T1000 (cell line): Measurements from ENCODE around the gene CDSN.
"Not testable (repeated sequence)": the region's sequence is repeated elsewhere in the genome, so short reads cannot be mapped to it uniquely, and the experiment has no call there.

Experiments used
- DNase-seq: peaks from one replicate; lab custom pipeline; 2025; ENCODE audit warnings: mixed read lengths; lab: John Stamatoyannopoulos, UW

Gene CDSN, protein sequence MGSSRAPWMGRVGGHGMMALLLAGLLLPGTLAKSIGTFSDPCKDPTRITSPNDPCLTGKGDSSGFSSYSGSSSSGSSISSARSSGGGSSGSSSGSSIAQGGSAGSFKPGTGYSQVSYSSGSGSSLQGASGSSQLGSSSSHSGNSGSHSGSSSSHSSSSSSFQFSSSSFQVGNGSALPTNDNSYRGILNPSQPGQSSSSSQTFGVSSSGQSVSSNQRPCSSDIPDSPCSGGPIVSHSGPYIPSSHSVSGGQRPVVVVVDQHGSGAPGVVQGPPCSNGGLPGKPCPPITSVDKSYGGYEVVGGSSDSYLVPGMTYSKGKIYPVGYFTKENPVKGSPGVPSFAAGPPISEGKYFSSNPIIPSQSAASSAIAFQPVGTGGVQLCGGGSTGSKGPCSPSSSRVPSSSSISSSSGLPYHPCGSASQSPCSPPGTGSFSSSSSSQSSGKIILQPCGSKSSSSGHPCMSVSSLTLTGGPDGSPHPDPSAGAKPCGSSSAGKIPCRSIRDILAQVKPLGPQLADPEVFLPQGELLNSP

DNA sequence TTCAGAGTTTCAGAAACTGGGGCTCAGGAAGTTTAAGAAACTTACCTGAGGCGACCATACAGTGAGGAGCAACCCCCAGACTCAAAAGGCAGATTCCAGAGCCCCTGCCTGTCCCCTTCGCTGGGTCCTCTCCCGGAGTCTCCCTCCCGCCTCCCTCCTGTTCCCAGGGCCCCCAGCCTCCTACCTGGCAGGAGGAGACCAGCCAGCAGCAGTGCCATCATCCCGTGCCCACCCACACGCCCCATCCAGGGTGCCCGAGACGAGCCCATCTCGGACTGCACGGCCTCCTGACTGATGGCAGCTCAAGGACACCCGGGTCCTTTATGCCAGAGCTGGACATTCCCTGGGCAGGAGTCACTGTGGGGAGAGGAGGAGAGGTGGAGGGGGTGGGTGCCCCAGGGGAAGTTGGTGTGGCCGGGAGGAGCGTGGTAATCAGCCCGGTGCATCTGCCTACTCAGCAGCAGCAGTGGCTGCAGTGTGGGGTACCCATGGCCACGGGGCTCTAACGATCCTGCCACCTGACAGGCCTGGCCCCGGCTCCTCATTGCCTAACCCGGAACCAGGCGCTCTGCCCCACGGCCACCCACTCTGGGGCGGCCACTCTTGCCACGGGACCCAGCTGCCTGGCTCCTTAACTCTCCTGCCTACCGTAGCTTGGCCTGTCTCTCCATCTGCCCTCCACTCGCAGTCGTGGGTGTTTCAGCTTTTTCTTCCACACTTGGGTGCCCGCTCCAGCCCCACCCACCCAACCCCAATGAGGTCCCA is at the start of gene CDSN:
Gene CDSN, minus strand, starts transcription at position 296 of the 765 bp plus-strand sequence. Its CDS starts 27 bp downstream, at position 269.
- no peak for DNase-seq

DNA sequence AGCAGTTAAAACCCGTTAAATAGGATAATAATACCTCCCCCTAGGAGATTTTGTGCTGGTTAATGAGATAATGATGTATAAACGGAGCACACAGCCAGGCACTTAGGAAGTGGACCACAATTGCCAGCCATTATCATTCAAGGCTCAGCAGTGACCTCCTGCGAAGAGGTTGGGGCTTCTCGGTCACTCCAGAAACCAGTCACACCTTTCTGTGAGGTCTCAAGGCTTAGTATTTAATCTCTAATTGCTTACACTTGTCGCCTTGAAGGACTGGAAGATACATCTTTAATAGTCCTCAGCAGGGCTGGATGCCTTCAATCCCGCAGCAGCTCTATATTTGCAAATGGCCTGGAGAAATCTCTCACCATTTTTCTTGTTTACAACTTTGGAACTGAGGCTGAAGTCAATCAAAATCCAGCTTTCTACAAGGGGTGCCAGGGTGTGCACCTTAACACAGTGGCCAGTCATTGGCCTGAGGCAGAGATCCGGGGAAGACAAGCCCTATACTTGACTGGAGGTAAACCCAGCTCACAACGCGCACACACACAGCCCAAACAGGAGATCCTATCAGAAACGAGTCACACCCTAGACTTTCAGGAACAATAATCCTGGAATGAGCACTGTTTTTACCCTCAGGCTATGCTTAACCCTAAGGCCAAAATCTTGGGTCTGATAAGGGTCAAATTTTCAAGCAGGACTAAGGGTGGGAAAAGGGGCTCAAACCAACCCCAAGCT is 49.0 kb upstream of the CDSN start:
- no peak for DNase-seq

DNA sequence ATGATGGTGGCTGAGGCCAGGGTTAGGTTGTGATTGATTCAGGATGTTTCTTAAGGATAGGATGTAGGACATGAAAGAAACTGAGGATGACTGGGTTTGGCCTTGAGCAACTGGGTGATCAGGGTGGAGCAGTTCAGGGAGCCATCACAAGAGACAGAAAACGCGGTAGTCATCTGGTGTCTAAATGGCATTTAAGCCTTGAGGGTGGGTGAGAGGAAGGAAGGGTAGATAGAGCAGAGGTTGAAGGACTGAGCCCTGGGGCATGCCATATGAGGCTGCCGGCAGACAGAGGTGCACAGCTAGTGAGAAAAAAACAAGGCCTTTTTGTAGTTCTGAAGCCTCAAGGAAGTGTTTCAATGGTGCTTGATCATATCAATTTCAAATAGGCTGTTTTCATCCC is 48.4 kb upstream of the CDSN start:
- no peak for DNase-seq

DNA sequence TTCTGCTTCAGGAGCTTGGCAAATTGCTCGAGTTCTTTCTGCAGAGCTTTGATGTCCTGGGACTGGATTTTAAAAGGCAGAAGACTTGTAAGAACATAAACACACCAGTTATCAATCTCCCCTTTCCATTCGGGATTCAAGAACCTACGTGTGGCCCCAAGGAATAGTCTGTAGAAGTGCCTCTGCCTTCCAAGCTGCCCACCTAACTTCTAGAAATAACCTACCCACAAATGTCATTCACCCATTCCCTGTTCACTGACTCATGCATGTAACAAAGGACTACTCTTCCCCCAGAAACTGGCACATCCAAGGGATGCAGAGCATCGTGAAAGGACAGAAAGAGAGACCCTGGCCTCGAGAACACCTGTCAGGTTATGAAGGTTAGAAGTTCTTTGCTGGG is 45.7 kb upstream of the CDSN start:
- no peak for DNase-seq

DNA sequence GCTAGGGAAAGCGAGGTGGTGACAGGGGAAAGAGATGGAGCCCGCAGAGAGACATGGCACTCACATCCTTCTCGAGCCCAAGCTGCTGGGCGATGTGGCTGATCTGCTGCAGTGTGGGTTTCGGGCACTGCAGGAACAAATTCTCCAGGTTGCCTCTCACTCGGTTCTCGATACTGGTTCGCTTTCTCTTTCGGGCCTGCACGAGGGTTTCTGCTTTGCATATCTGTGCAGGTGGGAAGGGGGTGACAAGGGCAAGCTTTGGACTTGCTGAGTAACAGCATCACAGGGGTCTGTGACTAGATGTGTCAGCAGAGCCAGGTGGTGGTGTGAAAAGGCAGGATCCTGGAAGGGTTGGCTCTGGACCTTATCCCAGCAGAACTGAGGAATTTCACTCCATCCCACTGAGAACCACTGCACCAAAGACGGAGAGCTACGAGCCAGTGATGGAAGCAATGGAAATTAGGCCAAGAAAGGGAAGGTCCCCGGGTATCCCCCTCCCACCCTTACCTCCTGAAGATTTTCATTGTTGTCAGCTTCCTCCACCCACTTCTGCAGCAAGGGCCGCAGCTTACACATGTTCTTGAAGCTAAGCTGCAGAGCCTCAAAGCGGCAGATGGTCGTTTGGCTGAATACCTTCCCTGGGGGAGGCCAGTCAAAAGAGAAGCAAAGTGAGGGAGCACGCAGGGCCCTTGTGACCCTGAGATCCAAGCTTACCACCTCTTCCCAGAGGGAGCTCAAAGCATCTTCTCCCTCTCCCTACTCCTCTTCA is 45.0 kb upstream of the CDSN start:
- DNase-seq, result not testable (repeated sequence)

DNA sequence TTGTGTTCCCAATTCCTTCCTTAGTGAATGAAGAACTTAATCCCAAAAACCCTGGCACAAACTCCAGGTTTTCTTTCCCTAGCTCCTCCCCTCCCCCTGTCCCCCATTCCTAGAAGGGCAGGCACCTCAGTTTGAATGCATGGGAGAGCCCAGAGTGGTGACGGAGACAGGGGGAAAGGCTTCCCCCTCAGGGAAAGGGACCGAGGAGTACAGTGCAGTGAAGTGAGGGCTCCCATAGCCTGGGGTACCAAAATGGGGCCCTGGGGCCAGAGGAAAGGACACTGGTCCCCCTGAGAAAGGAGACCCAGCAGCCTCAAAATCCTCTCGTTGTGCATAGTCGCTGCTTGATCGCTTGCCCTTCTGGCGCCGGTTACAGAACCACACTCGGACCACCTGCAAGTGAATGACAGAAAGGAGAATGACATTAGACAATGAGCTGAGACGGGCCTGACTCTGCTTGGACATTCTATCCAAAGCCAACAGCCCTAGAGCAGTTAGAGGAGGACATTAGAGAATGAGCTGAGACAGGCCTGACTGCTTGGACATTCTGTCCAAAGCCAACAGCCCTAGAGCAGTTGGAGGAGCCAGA is 44.3 kb upstream of the CDSN start:
- not testable (repeated sequence) for DNase-seq

DNA sequence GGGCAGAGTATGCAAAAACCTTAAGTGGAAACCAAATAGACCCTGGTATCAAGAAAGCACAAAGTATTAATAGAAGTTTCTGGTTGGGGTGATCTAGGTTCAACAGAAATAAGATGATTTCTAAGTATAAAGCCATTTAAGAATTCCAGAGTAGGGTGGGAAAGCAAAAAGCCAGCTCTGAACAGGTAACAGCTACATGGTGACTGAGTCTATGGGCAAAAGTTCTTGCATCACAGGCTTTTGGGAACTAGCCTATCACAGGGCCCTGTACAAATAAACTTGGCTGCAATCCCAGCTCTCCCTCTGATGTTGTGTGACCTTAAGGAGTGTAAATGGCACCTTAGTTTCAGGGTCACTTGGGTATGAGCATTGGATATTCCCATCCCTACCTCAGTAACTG is 43.7 kb upstream of the CDSN start:
- DNase-seq, result no peak

DNA sequence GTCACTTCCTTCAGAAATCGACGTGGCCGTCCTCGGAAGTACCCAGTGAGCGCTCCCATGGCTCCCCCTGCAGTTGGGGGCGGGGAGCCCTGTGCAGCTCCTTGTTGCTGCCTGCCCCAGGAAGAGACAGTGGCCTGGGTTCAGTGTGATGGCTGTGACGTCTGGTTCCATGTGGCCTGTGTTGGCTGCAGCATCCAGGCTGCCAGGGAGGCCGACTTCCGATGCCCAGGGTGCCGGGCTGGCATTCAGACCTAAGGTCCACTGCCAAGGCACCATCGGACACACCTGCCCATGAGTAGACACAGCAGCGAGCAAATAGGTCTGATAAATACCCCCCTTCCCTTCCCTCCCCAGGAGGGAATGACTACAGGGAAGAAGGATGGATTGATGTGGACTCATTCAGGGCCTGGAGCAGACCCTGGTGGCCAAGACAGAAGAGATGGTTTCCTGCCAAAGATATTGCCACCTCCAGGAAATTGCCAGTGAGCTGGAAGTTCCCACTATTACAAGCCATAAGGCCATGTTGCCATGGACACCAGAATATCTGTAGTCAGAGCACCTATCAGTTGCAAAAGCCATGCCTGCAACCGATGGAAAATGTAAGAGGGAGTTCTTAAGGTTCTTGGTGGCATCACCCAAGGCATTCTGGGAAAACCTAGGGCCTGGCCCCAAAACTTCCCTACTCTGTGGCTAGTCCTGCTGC is 42.4 kb upstream of the CDSN start:
- DNase-seq, result no peak

DNA sequence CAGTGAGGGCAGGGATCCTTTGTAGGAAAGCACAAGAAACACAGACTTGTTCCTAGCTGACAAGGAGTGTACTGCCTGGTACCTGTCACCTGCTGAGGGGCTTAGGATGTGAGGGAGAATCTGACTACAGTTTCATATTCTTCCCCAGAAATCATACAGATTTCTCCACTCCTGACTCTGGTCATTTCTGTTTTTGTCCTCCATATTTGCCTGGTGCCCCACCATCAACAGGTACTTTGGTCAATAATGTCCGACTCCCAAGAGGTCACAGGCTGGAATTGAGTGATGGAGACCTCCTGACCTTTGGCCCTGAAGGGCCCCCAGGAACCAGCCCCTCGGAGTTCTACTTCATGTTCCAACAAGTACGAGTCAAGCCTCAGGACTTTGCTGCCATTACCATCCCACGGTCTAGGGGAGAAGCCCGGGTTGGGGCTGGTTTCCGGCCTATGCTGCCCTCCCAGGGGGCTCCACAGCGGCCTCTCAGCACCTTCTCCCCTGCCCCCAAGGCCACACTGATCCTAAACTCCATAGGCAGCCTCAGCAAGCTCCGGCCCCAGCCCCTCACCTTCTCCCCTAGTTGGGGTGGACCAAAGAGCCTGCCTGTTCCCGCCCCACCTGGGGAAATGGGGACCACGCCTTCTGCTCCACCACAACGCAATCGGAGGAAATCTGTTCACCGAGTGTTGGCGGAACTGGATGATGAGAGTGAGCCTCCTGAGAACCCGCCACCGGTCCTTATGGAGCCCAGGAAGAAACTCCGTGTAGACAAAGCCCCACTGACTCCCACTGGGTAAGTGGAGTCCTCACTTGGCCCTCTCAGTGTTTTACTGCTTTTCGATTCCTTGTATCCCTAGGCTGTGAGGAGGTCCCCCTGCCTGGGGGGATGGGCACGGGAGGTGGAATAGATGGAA is 41.2 kb upstream of the CDSN start:
- no peak for DNase-seq

DNA sequence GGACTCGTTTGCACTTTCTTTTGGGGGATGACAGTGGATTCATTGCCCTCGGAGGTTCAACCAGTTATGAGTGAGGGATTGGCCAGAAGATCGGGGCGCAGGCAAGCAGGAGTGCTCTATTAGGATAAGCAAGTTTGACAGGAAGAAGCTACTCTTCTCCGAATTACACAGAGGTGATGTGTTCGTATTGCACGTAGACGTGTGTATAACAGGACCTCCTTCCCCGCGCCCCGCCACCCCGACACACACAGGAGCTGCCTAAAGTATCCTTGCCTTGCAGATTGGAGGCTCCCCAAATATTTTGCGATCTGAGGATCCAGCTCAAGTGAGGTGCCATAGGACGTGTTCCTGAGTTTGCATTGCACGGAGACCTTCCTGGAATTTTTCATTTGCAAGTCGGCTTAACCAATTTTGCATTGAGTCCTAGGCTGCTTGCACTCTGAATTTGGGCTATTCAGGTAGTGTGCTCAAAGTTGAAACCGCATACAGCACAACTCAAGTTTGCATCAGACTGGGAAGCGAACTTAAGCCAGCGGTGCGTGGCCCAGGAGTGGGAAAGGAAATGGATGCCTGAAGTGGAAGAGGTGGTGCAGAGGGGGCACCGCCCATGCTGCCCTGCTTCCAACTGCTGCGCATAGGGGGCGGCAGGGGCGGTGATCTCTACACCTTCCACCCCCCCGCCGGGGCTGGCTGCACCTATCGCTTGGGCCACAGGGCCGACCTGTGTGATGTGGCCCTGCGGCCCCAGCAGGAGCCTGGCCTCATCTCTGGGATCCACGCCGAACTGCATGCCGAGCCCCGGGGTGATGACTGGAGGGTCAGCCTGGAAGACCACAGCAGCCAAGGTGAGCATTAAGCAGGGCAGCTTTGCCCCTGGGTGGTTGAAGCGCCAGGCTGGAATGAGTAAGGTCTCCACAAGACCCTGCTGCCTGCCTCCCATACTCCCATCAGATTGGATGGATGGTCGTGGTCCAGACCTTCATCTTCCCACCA is 38.9 kb upstream of the CDSN start:
- no peak for DNase-seq

DNA sequence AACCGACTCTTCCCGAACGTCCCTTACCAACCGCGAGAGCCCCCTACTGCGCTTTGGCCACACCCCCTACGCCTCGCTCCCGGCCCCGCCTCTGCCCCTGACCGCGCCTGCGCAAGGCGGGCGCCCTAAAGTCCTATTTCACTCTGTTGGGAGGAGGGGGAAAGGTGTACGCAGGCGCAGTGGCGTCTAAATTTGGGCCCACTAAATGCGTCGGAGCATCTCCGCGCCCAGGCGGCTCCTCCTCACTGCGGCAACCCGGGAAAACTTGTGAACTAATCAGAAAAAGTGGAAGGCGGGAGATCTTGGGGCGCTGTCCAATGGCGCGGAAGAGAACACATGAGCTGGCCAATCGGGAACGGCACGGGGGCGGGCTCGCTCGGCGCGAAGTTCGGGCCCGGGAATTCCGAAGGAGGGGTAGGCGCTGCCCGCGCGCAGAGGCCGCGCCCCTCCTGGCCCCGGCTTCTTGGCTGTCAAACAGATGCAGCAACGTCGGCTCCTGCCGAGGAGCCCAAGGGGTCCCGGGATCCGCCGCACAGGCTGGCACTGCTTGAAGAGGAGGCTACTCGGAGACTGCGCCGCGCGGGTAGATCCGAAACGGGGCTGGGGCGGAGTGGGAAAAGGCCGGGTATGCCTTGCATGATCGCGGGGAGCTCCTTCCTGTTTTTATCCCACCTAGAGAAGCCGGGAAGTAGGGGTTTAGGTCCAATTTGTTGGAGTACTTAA is 38.1 kb upstream of the CDSN start, which contains the start of gene TCF19:
Gene TCF19, plus strand, starts transcription at position 450 of the 723 bp plus-strand sequence. CDS start 881 bp downstream, outside the sequence.
- DNase-seq, result peak; percentile 99

DNA sequence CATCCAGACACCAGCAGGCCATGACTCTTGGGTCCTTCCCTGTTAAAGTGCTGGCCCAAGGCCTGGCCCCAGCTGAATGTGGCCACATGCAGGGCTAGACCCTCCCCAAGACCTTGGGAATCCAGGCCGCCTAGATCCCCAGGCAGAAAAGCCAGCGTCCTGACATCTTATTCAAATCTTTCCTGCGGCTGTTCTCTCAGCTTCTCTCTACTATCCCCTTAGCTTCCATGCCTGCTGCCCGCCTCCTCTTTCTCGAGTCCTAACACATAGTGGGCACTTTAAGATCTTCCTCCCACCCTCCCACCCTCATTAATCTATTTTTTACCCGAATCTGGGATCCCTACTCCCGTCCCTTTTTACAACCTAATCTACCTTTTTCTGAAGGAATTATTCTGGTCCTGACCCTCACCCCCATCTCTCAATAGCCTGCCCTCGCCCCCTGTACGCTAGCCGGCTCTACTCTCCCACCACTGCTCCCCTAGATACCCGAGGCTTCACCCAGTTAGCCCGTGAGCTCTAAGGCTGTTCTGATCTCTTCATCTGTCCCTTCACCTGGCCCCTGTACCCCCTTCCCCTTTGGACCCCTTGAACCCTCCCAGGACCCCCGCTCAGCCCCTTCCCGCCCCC is 37.4 kb upstream of the CDSN start, which contains the start of gene CCHCR1:
Gene CCHCR1, minus strand, starts transcription at position 290 of the 627 bp plus-strand sequence. Its CDS starts 202 bp downstream, at position 88.
- no peak for DNase-seq

DNA sequence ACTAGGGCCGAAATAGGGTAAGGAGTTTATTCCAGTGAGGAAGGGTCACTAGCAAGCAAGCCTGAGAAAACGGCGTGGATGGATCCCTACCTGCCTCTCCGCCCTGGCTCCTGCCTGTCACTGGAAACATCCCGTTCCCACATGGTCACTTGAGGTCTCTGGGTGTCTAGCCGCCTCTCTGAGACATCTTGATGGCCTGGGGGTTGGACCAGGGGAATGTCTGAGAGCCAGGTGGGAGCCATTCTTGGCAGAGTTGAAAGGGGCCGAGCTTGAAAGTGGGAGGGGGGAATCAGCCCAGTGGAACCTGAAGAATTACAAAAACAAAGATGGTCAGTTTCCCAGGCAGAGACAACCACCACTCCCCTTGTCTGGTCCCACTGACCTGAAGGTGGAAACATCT is 36.4 kb upstream of the CDSN start:
- DNase-seq, result no peak

DNA sequence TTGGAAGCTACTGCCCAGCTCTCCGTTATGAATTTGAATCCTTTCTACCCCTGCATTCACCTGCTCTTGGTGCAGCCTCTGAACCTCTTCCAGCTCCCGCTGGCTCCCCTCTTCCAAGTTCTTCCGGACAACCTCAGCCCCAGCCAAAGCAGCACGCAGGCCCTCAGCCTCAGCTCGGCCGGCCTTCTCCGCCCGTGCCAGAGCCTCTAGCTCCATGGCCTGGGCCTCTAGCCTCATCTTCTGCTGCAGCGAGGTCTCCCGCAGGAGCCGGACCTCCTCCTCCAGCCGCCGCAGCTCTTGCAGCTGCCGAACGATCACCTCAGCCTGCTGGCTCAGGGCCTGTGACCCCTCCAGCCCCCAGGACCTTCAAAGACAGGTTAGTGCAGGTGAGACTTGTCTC is 34.2 kb upstream of the CDSN start:
- DNase-seq, result no peak

DNA sequence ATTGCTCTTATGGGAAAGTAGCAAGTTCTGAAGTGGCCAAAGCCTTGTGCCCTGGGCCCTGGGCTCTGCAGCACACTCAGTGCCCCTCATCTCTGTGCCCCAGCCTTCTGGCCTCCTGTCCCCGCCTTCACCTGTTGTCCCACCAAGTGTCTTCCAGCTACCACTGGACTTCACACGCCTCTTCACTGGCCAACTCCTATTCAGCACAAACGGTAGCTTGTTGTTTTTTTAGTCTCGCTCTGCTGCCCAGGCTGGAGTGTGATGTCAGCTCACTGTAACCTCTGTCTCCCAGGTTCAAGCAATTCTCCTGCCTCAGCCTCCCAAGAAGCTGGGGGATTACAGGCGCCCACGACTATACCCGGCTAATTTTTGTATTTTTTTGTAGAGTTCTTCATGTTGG is 32.5 kb upstream of the CDSN start:
- no peak for DNase-seq

DNA sequence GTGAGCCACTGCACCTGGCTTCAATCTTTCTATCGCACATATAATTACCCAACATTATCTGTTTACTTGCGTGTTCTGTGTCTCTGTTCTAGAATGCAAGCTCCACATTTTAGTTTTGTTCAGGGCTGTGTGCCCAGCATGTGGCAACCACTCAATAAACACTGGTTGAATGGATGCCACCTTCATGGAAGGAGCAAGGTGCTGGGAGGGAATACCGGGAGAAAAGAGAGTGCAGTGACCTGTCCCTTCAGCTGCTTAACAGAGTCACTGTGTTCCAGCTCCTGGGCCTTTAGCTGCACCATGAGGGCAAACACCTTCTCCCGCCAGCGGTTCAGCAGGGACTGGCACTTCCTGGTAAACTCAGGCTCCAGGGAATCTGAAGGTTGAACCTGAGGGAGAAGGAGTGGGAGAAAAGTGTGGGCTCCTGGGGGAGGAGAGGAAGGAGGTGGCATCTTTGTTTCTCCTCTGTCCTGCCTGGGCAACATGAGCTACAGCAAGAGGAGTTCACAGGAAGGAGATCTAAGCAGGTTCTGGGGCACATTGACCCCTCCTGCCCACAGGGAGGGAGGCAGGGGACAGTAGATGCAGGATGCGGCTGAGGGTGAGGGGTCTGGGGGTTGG is 29.7 kb upstream of the CDSN start:
- DNase-seq, result no peak
